ENCODE measurements around the gene LTBP4. TPM values are rescaled to one million over a fixed set of nuclear protein-coding genes. Genes with fewer than 3 reads are reported as not detected.
A peak's percentile ranks its signal among the peaks of the same experiment; 100 is the strongest.

The LTBP4 gene
- polyA plus RNA-seq, 5 donors = 225 to 627 (median 357) TPM

DNA sequence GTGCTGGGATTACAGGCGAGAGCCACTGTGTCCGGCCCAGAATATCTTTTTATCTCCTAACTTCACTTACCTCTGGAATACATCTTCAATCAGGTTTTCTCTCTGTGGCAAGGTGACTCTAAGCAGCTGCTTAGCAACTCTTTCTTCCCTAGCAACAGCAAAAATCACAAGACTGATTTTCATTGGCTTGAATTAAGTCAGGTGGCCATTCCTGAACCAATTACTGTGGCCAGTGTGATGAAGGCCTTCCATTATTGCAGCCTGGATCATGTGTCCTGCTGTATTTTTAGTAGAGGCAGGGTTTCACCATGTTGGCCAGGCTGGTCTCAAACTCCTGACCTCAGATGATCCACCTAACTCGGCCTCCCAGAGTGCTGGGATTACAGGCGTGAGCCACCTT, 9.0 kb upstream of the LTBP4 start:
- no peak for DNase-seq

DNA sequence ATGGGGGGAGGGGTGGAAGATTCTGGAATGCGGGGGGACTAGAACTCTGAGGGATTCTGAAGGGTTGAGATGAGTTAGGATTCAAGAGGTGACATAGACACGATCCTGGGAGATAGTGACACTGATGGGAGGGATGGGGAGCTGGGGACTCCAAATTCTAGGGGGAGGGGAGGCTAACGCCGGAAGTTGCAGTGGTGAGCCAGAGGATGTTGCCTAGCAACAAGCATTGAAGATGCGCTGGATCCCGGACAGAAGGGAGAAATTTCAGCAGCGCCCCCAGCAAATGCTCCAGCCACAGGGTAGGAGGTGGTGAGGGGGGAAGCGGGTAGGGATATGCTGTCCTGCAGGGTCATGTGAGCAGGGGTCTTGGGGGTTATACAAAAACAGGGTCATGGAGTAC, 6.9 kb upstream of the LTBP4 start:
- DNase-seq = no peak

DNA sequence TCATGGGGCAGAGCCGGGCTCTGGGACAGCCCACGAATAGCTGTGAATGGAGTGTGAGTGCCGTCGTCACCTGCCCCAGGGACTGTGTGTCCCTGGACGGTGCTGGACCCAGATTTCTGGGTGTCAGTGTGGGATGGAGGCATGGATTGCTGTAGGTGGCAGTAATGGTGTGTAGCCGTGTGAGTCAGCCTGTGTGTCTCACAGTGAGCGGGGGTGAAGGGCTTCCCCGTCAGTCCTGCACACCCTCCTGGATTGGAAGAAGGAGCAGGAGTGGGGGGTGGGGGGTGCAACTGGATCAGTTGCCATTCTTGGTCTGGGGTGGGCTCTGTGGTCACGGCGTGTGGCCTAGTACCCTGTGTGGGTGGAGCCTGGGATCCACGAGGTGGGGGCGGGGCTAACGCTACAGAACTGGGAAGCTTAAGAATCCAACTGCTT, 6.5 kb upstream of the LTBP4 start:
- DNase-seq = no peak

DNA sequence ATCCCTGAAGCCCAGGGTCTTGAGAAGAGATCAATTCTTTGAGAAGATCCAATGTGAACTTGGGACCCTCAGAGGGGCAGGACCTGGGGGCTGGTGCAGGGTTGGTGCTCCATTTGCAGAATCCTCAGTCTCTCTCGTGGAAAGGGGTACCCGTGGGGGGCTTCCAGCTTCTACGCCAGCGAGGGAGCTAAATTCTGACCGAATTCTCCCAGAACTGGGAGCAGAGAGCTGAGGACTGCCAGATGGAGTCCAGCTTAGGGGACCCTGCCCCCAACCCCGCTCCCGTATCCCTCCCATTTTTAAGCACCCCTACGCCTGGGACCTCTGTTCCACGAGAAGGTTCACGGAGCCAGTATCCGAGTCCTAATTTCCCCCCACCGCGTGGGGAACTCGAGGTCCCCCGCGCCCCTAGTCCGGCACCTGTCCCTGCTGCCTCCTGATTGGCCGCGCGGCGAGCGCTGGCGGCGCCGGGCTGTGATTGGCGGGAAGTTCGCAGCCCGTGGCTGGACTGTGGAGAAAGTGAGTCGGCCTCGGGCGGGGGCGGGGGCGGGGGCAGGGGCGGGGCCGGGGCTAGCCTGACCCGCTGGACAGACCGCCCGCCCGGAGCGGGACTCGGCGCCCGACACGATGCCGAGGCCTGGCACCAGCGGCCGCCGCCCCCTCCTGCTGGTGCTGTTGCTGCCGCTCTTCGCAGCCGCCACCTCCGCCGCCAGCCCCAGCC, 4.4 kb upstream of the LTBP4 start:
- DNase-seq = no peak

DNA sequence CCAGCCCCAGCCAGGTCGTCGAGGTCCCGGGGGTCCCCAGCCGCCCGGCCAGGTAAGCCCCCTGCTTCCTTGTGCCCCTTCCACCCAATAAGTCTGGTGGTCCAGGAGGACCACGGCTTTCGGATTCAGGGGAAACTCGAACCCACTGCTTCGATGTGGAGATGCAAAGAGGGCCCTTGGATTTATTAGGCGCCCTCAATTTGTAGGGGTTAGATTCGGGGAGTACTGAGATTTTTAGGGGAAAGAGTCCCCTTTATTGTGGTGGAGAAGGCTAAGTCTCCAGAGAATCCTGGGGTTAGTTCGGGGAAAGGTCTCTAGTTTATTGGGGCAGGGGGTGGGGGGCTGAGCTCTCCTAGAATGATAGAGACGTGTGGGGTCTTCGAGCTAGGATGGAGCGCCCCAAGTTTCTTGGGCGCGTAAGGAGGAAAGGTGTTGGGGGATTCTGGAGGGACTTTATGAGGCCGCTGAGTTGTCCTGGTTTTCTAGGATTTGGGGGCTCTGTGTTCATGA, 3.8 kb upstream of the LTBP4 start:
- DNase-seq = no peak

DNA sequence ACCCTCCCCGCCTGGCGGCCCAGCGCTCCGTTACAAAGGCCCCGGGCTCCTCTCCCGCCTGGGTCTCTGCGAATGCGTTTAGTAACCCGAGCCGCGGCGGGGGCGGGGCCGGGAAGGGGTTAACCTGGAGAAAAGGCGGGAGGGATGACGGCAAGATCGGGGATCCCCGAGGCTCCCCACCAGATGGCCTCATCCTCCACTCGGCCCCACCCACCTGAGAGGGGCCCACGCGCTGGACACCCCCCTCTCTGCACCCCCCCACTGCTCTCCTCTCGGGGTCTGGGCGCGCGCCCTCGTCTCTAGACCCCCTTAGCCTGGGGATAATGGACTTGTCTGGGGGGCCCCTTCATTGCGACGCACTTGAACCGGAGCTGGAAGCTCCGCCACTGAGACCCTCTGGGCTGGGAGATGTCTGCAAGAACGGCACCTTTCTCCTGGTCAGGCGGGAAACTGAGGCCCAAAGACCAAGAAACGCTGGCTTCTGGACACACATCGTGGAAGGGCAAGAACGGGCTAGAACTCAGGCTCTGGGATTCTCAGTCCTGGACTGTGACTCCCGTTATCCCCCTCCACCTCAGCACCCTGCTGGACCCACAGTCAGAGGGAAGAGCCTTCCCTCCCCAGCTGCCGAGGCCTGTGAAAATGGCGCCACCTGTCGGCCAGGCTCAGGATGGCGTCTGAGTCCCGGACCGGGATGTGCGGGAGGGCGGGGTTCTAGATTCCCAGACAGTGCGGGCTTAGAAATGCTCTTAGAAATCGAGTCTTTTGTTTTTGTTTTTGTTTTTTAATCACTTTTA, 2.9 kb upstream of the LTBP4 start:
- DNase-seq = peak; percentile 87 to 92

DNA sequence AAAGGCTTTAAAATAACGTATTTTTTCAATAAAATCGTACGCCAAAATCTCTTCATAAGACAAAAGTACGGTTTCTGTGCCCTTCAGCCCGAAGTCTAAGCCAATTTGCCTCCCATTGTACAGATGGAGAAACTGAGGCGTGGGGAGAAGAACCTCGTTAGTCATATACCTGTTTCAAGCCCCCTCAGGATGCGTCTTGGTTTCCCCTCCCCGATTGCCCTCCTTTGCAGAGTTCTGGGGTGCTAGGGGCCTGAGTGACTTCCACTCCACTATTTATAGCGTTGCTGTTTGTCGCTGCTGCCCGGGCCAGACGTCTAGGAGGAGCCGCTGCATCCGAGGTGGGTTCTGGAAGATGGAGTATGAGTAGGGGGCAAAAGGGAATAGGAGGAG, 2.3 kb upstream of the LTBP4 start:
- DNase-seq = no peak

DNA sequence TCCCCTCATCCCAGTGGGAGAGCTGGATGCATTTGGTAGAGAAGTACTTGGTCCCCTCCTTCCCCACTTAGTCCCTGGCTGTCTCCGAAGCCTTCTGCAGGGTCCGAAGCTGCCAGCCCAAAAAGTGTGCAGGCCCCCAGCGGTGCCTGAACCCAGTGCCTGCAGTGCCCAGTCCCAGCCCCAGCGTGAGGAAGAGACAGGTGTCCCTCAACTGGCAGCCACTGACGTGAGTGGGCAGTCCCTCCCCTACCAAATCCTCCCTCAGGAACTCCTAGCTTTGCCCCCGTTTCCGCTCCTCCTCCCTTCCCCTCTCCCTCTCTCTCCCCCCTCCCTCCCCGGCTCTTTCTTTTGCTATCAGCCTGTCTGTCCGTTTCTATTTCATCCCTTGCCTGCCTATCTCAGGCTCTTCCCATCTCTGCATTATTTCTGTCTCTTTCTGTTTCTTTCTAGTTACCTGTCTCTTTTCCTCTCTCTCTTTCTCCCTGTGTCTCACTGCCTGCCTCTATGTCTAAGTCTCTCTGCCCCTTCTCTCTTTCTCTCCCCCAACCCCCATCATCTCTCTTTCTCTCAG, 1.8 kb upstream of the LTBP4 start:
- no peak for DNase-seq

DNA sequence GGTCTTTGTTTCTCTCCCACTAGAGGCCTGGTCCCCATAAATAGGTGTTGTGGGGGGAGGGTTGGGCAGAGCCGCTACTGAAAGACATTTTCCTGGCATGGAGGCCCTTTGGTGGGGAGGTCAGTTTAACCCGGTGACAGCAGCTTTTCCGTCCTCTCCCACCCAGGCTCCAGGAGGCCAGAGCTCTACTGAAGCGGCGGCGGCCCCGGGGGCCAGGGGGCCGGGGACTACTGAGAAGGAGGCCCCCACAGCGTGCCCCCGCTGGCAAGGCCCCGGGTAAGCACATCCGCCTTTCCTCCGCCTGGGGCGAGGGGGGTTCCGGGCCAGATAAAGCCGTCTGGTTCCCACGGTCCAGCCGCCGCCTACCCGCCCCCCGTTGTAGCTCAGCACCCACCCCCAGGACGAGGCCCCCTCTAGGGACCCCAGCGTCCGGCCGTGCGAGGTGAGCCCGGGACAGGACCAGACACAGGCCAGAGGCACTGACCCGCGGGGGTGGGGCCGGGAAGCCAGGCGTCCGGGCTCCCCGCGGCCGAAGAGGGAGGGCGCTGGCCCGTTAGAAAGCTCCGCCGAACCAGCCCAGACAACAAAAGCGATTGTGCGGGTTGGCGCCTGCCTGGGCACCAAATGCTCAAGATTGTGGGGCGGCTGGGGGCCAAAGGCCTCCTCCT, 1.1 kb upstream of the LTBP4 start:
- DNase-seq = no peak

DNA sequence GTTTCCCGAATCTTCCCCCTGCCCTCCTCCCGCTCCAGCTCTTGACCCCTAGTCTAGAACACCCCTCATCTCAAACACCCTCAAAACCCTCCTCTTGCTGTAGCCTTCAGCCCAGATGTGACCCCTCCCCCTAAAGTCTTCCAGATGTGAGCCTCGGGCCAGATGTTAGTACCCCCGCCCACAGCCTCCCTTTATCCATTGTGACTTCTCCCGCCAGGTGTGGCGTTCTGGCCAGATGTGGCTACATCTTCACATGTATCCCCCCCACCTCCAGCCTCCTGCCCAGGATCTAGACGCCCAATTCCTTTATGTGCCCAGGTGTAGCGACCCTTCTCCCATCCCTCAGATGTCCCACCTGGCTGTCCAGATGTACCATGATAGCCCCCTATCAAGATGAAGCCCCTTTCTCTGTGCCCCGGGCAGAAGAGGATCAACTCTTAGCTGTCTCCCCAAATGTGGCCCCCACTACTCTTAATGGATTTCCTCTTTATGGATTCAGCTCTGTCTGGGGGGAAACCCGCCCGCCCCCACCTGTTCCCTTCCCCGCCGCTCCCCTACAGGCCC, 517 bp upstream of the LTBP4 start:
- no peak for DNase-seq

DNA sequence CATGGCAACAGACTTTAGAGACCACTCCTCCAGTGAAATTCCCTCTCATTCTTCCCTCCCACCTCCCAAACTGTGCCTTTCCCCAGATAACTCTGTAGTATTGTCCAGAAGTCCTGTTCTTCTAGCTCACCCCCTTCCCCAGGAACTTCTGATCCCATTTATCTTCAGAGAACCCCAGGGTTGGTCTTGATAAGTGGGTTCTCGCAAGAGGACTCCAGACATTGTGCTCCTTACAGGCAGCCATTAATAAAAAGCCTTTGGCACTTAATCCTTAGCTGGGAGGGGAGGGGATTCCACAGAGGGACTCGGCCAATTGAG, 1.9 kb downstream of the LTBP4 start:
- no peak for DNase-seq

DNA sequence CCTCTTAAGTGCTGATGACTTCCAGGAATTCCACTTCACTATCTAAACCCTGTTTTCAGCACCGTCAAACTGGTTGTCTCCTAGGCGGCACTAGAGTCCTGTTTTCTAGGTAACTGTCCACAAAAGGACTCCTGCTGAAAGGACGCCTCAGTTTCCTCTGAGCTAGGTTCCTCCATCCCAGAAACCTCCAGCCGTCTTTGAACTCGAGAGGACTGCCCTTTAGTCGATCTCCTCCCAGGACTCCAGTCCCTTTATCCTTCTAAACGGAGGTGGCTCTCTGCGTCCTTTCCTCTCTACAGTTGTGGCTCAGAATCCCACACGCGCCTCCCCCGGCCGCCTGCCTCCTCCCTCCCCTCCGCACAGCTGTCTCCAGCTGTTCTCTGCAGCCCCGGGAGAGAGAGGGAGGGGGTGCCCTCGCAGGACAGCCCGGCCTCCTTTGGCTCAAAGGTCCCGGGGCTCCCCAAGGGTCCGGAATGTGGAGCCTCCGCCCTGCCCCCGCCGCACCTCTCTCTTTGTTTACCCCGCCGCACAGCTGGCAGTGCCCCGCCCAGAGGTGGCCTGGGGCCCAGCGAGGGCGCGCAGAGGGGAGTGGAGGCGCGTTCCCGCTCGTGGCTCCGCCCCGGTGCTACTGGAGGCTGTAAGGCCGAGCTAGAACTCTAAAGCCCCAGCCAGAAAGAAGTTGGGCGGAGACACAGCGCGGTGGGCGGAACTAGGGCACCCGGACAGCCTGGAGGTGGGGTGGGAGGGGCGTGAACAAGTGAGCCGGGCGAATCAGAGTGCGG, 2.4 kb downstream of the LTBP4 start:
- peak; percentile 98 to 99 for DNase-seq

DNA sequence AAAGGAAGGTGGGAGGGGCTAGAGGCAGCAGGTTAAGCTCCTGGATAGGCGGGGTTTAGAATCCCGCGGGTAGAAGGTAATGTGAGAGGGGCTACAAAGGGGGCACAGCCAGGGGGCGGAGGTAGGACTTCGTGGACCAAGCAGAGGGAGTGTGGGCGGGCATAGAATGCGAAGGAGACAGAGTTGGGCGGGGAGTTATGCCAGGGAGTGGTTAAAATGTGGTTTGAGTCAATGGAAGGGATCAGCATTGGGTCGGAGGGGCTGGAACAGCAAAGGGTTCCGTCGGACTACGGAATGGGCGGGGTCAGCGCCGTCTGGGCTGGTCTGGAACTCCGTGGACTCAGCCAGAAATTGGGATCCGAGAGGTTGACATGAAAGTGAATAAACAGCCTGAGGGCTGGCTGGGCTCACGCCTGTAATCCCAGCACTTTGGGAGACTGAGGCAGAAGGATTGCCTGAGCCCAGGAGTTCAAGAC, 3.0 kb downstream of the LTBP4 start:
- no peak for DNase-seq

DNA sequence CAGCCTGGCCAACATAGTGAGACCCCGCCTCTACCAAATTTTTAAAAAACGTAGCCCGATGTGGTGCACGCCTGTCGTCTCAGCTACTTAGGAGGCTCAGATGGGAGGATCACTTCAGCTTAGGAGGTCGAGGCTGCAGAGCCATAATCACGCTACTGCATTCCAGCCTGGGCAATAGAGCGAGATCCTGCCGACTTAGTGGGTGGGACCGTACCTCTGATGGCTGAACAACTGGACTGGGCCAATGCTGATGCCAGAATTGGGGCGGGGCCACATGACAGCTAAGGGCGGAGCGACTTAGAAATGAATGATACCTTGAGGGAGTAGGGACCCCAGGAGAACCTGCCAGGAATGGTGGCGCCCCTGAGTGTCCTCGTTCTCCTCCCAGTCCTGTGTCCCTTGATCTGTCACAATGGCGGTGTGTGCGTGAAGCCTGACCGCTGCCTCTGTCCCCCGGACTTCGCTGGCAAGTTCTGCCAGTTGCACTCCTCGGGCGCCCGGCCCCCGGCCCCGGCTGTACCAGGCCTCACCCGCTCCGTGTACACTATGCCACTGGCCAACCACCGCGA, 3.6 kb downstream of the LTBP4 start:
- no peak for DNase-seq

DNA sequence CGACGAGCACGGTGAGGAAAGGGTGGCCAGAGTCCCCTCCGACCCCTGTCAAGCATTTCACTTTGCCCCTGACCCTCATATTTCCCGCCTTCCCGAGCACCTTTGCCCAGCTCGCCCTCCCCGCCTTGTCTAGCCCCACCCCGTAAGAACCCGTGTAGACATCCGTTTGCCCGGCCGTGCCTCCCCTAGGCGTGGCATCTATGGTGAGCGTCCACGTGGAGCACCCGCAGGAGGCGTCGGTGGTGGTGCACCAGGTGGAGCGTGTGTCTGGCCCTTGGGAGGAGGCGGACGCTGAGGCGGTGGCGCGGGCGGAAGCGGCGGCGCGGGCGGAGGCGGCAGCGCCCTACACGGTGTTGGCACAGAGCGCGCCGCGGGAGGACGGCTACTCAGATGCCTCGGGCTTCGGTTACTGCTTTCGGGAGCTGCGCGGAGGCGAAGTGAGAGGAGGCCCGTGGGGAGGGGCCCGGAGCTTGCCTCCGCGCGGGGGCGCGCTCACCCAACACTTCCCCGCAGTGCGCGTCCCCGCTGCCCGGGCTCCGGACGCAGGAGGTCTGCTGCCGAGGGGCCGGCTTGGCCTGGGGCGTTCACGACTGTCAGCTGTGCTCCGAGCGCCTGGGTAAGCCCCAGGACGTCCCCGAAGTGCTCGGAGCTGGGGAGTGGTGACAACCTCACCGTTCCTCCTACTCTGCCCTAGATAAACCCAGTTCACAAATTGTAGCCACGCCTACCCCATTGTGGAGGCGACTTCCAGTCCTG, 4.2 kb downstream of the LTBP4 start:
- peak in 1 of 2 donors; percentile 57 for DNase-seq

DNA sequence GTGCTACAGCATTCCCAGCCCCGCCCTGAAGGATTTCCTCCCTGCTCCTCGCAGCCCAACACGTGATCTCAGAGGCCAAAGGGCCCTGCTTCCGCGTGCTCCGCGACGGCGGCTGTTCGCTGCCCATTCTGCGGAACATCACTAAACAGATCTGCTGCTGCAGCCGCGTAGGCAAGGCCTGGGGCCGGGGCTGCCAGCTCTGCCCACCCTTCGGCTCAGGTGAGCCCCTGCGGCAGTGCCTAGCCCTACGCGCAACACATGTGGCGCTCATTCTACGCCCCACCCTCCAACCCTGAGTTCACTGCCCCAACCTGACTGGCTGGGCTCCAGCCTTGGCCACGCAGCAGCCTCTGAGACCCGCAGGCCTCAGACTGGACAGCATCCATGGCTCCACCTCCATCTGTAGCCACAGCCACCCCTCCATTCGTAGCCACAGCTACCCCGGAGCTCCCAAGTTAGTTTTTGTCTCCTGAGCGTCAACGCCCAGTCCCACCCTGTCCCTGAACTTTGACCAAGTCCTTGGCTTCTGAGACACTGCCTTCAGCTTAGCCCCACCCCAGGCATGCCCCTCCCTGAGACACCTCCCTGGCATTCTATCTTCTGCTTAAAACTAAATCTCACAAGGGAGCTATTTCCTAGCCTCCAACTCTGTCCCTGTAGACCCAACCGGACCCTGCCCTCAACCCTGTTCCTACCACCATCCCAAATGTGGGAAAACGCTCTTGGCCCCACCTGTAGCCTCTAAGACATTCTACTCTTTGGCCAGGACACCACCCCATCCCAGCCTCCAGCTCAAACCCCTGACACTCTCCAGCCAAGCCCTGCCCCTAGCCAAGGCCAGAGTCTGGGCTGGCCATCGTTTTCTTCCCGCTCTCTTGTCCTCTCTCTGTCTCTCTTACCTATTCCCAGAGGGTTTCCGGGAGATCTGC, 6.4 kb downstream of the LTBP4 start:
- no peak for DNase-seq

DNA sequence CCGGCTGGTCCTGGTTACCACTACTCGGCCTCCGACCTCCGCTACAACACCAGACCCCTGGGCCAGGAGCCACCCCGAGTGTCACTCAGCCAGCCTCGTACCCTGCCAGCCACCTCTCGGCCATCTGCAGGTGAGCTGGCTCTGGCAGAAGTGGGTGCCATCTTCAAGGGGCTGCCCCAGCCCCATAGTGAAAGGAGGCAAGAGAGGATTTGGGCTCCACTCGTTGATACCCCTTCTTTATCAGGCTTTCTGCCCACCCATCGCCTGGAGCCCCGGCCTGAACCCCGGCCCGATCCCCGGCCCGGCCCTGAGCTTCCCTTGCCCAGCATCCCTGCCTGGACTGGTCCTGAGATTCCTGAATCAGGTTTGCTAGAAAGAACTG, 7.1 kb downstream of the LTBP4 start:
- DNase-seq = no peak

DNA sequence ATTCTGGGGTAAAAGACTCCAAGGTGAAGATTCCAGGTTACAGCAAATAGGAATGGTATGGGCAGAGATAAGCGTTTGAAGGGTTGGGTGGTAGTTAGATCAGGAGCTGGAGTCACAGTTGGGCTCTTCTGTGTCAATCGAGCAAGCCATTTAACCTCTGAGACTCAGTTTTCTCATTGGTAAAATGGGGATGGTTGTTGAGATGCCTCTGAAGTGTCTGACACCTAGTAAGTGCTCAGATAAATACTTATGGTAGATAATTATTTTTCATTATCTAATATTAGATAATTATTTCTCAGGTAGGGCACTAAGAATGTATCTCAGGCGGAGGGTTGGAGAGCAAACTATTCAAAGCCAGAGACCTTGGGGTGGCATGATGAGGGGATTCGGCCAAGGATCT, 7.8 kb downstream of the LTBP4 start:
- no peak for DNase-seq
